GM10266 (cell line): Measurements from ENCODE around the gene FADD.
"Not testable (repeated sequence)": the region's sequence is repeated elsewhere in the genome, so short reads cannot be mapped to it uniquely, and the experiment has no call there.

Experiments used
- DNase-seq: peaks from one replicate; pipeline ENCODE4 v3.0.0; 2012; ENCODE audit errors: extremely low spot score
- TF ChIP-seq, protein P1 (sequence below): IDR thresholded peaks from 2 replicates; pipeline ENCODE4 v1.5.1; 2012; ENCODE audit warnings: mild to moderate bottlenecking, low read depth; ENCODE audit not compliant: control insufficient read depth, insufficient read depth; ENCODE audit errors: missing control alignments

Gene FADD

DNA sequence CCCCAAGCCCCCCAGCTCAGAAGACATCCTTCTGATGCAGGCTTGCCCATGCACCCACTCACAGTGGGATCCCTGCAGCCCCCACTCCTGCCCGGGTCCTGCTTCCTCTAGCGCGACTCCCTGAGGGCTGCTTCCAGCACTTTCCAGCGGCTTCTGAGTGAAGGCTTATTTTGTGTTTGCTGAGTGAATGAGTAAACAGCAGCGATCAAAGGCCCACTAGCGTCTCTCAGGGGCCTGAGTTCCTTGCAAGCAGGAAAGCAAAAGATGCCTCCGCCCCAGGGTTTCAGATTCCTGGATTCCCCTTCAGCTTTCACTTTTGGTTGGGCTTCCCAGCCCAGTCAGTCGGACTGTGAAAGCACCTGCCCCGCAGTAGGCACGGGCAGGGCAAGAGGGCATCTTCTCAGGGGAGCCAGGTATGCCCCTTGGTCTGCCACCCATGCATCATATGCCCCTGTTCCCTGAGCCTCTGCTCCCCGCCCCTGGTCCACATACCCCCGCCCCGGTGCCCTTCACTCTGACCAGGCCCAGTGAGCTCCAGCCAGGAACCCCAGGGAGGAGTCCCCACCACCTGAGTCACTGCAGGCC is 9.2 kb downstream of the FADD start:
- no peak for DNase-seq
- TF ChIP-seq, protein P1, sequence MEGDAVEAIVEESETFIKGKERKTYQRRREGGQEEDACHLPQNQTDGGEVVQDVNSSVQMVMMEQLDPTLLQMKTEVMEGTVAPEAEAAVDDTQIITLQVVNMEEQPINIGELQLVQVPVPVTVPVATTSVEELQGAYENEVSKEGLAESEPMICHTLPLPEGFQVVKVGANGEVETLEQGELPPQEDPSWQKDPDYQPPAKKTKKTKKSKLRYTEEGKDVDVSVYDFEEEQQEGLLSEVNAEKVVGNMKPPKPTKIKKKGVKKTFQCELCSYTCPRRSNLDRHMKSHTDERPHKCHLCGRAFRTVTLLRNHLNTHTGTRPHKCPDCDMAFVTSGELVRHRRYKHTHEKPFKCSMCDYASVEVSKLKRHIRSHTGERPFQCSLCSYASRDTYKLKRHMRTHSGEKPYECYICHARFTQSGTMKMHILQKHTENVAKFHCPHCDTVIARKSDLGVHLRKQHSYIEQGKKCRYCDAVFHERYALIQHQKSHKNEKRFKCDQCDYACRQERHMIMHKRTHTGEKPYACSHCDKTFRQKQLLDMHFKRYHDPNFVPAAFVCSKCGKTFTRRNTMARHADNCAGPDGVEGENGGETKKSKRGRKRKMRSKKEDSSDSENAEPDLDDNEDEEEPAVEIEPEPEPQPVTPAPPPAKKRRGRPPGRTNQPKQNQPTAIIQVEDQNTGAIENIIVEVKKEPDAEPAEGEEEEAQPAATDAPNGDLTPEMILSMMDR, result no peak

DNA sequence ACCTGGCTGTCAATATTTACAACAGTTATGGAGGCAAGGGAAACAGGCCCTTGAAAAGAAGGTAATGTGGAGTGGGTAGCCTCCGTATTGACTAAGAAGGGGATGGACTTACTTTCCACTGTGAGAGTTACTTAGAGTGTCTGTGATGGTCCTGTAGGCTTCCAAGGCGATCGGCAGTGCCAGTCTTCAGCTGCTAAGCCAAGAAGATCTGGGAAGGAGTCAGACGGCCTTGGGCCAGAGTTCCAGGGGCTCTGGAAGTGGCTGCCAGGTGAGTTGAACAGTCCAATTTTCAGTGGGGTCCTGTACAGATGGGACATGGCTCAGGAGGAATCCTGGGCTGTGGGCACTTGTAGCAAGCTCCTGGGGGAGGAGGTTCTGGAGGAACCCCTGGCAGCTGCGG is 14.3 kb downstream of the FADD start:
- DNase-seq, result not testable (repeated sequence)

DNA sequence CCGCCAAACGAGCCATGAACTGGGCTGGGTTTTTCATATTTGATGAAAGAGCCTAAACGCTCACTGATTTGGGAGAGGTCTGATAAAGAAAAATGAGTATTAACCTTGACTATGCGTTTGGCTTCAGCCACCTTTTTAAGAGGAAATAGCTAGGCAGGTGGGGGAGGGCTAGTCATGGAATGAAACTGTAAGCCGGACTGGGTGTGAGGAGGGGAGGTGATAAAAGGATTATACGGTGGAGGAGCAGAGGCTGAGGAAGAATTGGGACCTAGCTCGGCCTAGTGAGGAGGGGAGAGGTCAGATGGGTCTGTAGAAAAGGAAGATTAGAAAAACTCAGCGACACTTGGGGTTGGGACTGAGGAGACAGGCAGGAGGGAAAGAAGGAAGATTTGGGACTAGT is 15.0 kb downstream of the FADD start:
- not testable (repeated sequence) for DNase-seq

DNA sequence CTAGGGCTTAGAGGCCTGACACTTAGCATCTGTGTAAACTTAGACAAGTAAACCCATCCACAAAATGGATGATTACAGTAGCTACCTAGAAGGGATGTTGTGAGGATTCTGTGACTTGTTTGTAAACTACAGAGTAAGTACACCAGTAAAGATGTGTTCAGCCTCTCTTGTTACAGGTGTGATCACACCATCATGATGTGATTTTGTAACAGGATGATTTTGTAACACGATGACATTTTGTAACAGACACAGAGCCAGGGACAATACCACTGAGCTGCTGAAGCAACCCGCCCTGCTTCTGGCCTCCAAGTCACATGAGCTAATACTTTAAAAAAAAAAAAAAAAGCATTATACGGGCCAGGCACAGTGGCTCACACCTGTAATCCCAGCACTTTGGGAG is 17.0 kb downstream of the FADD start:
- DNase-seq, result no peak
- TF ChIP-seq, protein P1, result no peak

DNA sequence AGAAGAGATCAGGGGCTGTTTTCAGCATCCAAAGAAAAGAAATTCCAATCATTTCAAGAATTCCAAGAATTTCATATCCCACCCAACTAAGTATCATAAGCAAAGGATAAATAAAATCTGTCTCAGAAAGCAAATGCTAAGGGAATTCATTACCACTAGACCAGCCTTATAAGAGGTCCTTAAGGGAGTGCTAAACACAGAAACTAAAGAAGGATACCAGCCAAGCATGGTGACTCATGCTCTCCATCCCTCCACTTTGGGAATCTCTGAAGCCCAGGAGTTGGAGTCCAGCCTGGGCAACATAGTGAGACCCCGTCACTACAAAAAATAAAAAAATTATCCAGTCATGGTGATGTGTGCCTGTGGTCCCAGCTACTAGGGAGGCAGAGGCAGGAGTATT is 17.8 kb downstream of the FADD start:
- TF ChIP-seq, protein P1, result no peak

DNA sequence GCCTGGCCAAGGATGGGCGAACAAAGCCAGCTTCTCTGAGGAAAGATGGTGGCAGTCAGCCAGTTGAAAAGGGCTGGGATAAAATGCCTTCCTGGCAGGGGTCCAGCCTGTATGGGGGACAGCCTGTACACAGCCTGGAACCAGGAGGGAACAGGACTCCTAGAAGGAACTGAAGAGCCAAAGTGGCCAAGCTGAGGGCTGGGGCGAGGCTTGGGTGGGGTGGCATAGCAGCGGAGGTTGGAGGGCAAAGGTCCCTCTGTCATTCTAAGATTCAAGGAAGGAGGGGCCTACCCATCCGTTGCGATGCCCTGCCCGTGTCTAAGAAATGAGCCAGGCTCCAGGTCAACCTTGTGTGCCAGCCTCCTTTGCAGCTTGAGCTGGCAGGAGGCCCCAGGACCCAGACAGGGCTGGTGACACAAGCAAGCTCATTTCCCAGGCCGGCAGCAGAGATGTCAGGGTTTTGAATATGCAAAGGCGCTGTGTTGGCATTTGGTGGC is 22.6 kb downstream of the FADD start:
- TF ChIP-seq, protein P1, result no peak
- DNase-seq, result no peak

More for the DNA sequence above, 17.8 kb downstream of the FADD start:
- DNase-seq, result no peak

DNA sequence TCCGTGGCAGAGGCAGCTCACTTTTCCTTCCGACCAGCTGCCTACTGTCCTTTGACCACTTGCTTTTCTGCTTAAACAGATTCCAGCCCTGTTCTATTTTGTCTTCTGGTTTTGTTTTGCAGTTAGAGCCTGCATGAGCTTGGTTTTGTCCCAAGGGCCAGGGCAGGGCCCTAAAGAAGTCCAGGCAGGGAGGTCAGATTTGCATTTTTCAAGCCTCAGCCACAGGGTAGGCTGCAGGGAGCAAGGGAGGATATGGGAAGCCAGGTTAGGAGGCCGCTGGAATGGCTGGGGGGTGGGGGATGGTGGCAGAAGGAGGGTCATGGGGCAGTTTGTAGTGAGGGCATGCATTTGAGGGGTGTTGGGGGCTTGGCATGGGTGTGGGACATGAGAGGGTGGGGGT is 23.1 kb downstream of the FADD start:
- DNase-seq, result no peak
- TF ChIP-seq, protein P1, result no peak

DNA sequence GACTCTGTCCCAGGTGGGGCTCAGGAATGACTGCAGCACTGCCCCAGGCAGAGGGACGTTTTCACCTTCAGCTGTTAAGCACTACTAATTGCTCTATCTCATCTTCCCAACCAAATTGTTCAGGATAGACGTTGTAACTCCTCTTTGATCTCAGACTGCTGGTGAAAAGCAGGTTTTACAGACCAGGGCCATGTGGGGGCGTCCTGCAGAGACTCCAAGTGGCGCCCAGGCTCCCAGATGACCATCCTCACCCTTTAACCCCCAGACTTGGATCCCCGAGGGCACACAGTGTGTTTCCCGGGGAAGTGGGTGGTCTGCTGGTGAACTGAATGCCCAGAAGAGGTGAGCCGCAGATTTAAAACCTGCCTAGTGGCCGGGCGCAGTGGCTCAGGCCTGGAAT is 23.9 kb downstream of the FADD start:
- DNase-seq, result peak; percentile 35
- TF ChIP-seq, protein P1, result peak; percentile 46
